Stomach (tissue), 4 donors: ENCODE measurements around the gene B4GALT6.

ENCODE experiments used
- CTCF ChIP-seq, 7 experiments: fragments of 450-650 bp in 4 of 7; fragments of 200-600 bp in 3 of 7; sonication (generic) in 3 of 7; IDR thresholded peaks; one replicate each; pipeline ENCODE4 v1.5.1; 2016 to 2019; ENCODE audit warnings: antibody characterized with exemption in 7 of 7, control low read depth in 2 of 7, mild to moderate bottlenecking in 1 of 7
- POLR2A ChIP-seq, 4 donors: fragments of 450-650 bp; IDR thresholded peaks; one replicate each; pipeline ENCODE4 v1.6.1; 2016; ENCODE audit warnings: antibody characterized with exemption in 4 of 4, control low read depth in 2 of 4, mild to moderate bottlenecking in 1 of 4, moderate library complexity in 1 of 4

- TF ChIP-seq CTCF (IDR thresholded peaks at IDR 0.05) (no peak), POLR2A (IDR thresholded peaks at IDR 0.05) (no peak)
These were observed 32.0 kb upstream of the B4GALT6 start for GRCh38 chr18:31716362-31716761.
